ENCODE data around the gene EMC1.

DNA sequence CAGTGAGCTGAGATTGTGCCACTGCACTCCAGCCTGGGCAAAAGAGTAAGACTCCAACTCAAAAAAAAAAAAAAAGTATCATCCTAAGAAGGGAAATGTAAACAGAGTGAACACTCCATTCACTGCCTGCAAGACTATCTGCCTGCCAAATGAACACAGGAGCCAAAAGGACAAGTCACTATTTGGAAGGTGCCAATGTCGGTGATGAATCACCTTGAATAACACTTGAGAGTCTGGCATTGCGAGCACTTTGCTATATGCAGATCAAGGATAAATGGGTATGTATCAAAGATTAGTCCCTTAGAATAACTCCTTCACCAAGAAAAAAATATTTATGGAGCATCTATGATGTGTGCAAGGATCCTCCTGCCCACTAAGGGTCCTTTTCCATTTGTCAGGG is 47.9 kb downstream of the EMC1 start:
- TF ChIP-seq CTCF (IDR thresholded peaks at IDR 0.05), result no peak
- TF ChIP-seq POLR2A (IDR thresholded peaks at IDR 0.05), result no peak
